NCI-H1694 treated with DMSO at 0.1 percent for 48 hours (cell line): Measurements from ENCODE around the gene TRIM32.
"Not testable (repeated sequence)": the region's sequence is repeated elsewhere in the genome, so short reads cannot be mapped to it uniquely, and the experiment has no call there.

Experiments used
- DNase-seq: peaks from one replicate; lab custom pipeline; 2025; lab: John Stamatoyannopoulos, UW

TRIM32 gene

DNA sequence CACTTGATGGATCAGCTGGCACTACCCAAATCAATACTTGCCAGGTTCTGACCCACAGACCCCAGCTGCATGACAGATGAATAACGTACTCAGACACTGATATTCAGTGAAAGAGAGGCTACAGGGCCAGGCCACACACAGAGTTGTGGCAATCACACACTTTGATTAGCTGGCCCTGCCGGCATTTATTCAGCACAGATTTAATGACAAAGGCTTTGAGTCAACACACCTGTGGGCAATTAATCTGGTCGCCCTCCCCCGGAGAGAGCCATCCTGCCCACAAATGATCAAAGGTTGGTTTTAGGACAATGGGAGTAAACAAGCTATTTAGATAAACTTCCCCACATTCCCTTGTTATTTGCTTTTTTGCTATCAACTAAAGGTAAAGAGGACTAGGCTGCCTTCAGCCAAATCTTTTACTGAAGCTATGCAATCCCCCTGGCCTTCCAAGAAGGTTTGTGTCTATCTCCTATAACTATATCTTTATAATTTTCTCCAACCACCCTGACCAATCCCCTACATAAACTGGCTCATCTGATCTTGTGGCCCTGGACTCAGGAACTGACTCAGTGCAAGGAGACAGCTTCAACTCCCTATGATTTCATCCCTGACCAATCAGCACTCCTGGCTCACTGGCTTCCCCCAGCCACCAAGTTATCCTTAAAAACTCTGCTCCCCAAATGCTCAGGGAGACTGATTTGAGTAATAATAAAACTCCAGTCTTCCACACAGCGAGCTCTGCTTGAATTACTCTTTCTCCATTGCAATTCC lies 12.7 kb upstream of the TRIM32 start:
- no peak for DNase-seq

DNA sequence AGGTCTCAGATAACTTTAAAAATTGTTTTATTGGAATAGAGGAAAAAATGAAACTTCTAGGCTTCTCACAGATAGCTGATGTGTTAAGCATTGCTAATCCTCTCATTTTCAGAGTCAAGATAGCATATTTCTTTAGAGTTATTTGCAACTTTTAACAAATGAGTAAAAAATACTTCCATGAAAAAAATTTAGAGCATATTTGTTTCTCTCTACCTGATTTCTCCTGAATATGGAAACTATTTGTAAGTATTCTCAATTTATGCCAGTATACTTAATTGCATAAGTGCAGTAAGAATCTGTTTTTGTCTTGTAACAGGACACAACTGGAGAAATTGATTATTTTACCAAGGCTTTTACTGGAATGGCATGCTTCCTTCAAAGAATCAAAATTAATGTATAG lies 3.6 kb upstream of the TRIM32 start:
- no peak for DNase-seq

DNA sequence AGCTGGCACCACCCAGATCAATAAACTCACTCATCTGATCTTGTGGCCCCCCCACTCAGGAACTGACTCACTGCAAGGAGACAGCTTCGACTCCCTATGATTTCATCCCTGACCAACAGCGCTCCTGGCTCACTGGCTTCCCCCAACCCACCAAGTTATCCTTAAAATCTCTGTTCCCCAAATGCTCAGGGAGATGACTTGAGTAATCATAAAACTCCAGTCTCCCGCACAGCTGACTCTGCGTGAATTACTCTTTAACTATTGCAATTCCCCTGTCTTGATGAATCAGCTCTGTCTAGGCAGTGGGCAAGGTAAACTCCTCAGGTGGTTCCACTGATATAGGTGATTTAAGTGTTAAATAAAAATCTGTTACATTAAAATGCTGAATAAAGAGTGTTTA lies 1.9 kb upstream of the TRIM32 start:
- DNase-seq: no peak

DNA sequence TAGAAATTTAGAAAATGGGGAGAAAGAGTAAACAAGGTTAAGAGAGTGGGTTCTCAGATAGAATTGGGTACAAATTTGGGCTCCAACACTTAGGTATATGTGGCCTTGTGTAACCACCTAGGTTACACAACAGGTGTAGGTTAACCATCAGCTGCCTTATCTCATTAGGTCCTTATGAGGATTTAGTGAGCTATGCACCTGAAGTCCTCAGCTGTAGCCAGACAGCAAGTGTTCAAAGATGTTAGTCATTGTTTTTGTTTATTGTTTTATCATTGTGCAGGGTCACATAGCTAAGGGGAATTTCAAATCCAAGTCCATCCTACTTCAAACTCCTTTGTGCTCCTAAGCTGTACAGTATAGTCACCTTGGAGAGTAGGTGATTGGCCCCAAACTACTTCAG lies 970 bp upstream of the TRIM32 start:
- no peak for DNase-seq

DNA sequence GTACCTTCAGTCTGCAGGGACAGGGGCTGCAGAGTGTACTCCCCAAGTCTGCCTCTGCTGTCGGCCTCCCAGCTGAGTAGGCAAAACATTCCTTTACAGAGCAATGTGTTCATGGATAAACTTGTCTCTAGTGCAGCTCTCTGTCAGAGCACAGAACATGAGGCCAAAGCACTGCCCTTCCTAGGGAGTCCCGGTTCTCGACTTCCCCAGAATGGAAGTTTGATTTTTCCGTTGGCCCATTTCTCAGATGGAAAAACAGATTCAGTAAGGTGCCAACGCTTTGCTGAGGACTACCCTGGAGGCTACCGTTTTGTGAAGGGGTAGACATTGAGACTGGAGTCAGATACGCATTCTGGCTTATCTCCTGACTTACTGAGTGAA lies 422 bp upstream of the TRIM32 start:
- DNase-seq: no peak

DNA sequence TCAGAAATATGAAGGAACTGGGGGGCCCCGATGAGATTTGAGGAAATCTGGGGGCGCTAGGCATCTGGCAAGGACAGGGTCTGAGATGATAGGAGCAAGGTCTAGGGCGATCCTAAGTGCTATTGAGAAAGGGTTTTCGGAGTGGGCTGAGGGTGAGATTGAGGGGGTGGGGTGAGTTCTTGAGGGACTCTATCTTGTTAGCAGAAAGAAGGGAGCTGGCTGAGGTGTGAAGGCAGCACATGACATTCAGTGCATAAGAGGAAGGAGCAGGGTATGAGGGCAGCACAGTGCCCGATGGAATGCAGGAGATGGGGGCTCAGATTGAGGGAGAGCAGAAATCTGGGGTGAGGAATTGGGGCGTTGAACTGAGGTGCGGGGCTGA lies 640 bp downstream of the TRIM32 start:
- DNase-seq: no peak

DNA sequence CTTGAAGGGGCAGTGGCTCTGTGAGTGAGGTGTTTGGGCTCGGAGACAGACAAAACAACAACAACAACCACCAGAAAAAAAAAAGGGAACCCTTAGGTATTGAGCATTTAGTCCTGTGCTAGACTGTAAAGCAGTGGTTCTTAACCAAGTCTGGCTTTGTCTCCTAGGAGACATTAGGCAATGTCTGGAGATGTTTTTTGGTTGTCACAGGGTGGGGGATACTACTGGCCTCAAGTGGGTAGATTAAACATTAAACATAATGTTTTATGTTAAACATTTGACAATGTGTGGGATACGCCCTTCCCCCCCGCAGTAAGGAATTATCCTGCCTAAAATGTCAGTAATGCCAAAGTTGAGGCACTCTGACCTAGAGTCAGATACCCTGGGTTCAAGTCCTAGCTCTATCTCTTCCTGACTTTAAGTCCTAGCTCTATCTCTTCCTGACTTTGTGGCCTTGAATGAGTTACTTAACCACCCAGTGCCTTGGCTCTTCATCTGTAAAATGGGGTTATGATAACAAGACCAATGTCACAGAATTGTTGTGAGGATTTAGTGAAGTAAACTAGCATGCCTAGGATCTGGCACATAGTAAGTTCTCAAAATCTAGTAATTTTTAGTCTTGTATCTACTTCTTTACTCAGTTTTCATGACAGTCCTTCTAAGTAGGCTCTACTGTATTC lies 1.8 kb downstream of the TRIM32 start:
- DNase-seq: no peak

DNA sequence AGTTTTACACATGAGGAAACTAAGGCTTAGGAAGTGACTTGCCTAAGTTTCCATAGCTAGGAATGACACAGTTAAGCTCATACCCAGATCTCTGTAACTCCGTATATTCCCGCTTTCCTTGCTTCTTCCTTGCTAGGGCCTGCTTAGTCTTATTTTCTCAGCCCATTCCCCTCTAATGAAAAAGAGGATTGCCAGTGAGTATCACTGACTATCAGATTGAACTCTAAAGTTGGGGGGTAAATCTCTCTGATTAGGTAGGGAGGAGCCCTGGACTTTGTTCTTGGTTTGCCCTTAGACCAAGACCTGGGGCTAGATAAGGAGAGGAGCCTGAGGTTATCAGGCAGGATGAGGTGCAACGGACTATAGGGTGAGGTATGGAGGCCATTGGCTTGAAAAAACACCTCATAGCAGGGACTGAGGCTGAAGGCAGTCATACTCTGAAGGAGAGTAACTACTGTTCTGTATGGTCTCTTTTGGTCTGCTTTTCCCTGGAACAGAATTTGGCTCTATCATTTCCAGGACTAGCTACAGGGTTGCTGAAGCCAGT lies 2.5 kb downstream of the TRIM32 start:
- no peak for DNase-seq

DNA sequence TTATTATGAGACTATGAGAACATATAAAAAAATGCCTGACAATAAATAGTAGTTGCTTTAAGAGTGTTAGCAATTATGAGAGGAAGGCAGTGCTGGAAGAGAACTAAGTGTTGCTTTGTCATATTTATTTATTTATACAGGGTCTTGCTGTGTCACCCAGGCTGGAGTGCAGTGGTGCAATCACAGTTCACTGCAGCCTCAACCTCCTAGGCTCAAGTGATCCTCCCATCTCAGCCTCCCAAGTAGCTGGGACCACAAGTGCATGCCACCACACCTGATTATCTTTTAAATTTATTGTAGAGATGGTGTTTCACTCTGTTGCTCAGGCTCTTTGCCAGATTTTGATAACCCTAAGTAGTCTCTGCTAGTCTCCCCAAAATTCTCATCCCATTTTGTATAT lies 3.7 kb downstream of the TRIM32 start:
- DNase-seq: not testable (repeated sequence)

DNA sequence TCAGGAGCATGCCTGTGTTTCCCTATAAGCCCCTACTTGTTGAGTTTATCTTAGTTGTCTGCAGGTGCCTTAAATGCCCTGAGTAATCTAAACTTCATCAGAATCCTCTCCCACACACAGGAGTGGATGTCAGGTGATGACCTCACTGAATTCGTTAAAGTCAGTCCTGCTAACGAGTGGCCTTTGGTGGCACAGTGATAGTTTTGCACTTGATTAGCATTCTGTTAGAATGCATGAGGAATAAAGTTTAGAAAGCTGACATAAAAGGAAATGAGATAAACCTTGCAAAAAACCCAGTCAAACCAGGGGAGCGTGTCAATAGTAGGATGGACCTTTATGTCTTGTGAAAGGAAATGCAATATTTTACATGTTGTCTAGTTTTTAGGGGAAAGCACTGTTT lies 4.5 kb downstream of the TRIM32 start:
- DNase-seq: no peak

DNA sequence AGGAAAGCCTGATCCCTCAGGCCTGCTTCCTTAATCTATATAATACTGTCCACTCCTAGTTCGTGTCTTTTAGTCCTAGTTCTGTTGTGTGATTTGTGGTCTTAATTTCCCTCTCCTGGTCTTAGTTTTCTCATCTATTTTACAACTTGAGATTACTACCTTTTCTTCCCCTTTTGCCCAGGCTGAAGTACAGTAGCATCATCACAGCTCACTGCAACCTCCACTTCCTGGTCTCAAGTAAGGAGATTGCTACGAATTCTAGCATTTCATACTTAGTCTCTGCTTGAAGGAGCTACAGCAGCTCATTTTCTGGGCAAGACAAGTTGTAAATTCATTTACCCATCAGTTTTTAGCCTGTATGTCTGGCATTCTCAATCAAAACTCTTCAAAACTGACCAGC lies 5.5 kb downstream of the TRIM32 start:
- no peak for DNase-seq

DNA sequence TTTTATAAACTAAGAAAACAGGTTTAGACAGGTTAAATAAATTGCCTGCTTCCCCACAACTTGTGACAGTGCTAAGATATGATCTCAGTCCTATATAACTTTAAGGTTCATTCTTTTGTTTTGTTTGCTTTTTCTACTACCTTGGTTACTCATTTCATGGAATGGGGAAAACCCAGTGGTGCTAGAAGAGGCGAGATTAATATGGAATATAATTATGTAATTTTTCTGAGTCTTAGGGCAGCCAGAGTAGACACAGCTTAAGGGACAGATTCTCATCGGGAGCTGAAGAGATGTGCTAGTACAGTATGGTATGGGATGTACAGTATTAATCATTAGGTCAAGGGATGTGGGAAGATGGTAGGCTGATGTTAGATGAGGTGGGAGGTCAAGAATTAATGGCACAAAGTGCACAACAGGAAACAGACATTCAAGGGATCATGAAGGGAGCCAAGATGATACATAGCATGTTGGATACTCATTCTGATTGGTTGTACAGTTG lies 6.2 kb downstream of the TRIM32 start:
- no peak for DNase-seq

DNA sequence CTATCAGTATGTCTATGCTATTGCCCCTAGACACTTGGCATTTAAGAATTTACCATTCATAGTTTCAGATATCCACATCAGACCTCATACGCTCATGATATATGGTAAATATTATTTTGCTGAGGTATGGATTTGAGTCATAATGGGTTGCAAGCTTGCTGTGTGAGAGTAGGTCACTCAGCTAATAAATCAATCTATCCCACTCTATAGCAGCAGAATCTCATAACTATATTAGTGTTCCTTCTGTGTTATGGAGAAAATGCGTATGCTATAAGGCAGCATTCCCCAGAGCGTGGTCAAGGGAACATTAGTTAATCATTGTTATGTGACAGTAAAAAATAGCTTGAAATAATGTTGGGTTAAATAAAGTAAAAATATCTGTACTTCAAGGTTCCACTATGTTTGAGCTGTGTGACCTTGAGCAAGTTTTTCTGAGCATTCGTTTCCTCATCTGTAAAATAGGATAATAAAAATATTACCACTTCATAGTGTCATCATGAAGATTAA lies 7.7 kb downstream of the TRIM32 start:
- no peak for DNase-seq

DNA sequence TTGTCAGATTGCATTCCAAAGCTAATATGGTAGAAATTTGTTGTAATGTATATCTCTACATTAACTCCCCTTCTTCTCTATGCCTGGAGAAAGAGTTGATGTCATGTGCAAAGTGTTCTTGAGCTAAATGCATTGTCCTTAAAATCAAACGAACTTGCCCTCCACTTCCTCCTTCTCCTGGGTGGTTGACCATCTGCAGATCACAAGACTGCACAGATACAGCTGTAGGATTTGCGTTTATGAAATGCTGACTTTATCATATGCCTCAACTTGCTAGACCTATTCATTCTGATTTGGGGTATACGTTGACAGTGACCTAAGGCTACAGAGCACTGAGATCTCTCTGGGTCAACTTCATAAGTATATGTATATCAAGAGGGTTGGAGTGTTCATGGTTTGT lies 8.3 kb downstream of the TRIM32 start:
- no peak for DNase-seq

DNA sequence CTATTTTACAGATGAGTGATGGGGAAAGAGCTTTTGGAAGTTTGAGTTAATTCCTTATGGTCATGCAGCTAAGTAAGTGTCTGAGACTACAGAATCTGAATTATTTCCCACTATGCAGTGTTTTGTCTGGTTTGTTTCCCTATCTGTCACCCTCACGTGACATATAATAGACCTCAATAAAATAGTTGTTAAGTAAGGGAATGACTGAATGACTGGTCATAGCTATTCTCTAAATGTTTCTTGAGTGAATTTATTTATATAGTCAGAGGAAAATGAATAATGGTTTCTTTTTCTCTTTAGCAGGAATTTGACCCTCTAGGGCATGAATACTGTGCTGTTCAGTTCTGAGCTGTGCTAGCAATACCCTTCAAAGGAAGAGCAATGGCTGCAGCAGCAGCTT lies 10.3 kb downstream of the TRIM32 start:
- no peak for DNase-seq

DNA sequence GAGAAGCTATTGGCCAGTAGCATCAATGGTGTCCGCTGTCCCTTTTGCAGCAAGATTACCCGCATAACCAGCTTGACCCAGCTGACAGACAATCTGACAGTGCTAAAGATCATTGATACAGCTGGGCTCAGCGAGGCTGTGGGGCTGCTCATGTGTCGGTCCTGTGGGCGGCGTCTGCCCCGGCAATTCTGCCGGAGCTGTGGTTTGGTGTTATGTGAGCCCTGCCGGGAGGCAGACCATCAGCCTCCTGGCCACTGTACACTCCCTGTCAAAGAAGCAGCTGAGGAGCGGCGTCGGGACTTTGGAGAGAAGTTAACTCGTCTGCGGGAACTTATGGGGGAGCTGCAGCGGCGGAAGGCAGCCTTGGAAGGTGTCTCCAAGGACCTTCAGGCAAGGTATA lies 10.8 kb downstream of the TRIM32 start:
- no peak for DNase-seq

DNA sequence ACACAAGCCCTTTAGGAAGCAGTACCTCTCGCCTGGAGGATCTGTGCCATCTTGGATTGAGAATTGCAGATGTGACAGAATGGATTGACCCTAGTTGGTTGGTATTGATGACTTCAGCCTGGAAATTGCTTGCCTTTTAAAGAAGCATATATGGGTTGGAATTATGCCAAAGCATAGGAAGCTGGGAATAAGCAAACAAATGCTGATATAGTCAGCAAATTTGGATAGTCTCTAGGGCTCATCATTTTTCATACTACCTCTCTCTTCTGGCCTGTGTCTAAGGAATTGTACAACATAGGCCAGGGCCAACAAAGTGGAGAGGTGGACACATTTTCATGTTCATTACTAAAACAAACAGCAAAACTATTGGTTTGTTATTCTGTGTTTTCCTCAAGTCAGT lies 13.2 kb downstream of the TRIM32 start:
- no peak for DNase-seq

DNA sequence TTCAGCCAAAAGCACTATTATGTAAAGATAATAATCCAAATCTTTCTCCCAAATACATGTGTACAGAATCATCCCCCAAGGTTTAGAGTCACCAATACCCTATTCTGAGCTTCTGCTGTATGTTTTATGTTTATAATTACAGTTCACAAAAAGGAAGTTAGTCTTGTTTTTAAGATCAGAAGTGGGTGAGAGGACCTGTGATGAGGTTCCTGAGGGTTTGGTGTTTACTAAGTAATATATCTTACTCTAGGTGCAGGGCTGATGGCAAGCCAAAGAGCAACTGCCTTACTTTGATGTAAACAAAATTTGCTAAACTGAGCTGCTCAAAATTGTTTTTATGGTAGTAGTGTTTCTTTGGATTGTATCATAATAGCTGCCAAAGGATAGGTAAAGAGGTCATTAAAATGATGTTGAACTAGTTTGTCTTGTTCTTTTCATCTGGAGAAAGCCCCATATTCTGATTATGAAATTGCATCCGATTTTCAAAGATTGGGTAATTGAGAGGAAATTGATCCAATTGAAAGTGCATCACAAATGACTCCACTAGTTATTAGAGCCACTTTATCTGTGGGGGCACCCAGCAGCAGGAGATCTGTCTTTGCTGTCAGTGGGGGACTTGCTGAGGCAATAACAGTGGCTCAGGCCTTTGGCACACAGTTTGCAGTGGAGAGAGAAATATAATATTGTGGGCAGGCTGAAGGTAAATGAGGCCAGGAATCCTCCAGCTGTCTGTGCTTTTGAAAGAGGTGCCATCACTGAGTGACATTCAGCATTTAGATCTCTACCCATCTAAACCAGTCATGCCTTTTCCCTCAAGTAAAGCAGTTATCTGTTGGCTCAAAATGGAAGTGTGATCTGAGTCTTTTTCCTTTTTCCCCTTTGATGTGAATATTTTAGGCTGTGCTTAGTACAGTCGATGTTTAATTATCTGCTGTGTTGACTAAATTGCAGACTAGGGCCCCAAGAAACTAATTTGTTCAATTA lies 14.1 kb downstream of the TRIM32 start:
- peak; percentile 10 for DNase-seq

DNA sequence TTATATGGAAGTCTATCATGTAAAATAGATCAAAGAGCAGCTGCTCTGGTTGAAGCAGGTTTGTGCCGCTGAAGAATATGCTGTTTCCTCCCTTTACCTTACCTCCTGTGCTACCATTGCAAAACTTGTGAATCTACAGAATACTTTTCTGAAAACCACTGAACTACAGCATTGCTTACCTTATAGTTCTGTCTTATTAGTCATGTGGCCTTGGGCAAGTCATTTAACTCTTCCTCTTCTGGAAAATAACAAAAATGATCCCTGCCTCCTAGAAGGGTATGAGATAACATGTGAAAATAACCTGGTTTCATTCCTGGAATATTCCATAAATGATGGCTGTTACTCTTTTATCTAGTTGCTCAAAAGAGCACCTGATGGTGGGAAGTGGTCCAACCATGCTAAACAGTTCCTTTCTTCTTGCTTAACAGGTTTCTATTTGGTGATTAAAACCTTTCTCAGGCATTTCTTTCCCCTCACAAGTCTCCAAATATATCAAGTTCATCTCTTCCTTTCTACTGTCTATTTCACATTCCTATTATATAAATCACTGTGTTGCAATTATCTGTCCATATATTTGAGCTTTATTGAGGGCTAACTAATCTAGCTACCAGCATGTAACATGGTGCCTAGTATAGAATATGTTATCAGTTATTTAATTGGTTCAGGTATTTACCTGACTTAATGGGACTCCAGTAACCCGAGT lies 15.0 kb downstream of the TRIM32 start:
- no peak for DNase-seq

DNA sequence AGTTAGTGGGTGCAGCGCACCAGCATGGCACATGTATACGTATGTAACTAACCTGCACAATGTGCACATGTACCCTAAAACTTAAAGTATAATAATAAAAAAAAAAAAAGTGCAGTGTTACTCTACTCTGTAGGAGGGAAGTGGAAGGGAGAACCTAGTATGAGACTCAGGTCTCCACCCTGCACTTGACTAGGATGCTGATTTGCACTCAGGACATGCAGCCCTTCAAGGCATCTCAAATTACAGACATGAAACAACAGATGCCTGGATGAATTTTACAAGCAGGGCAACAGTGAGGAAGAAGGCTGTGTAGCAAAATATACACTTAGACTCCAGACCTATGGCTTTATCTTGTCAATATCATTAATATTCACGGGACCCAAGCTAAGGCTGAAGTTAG lies 16.5 kb downstream of the TRIM32 start:
- DNase-seq: no peak

DNA sequence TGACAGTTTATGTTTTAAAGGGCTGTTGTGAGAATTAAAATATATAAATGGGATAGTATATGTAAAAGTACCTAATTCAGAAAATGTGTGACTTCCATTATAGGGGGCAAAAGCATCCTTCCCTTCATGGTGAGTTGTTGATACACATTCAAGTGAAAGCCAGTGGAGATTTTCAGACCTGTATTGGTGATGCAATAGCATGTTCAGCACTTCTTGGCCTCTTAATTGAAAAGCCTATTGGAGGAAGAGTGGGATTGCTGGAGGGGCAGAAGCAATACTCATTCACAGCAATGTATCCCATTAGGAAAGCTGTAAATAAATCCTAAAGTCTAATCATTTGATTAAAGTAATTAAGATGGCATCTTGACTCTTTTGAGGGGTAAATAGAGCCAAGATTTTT lies 17.4 kb downstream of the TRIM32 start:
- DNase-seq: no peak
